Nephron (organoid): ENCODE measurements around the gene DNAAF5.
A peak's percentile ranks its signal among the peaks of the same experiment; 100 is the strongest.

Experiments used
- H3K27ac Mint-ChIP-seq, 3 experiments: 2 replicates each; pipeline ENCODE4 v1.8.0; 2020; ENCODE audit warnings: mixed read lengths in 3 of 3, mild to moderate bottlenecking in 2 of 3, moderate library complexity in 1 of 3
- H3K27me3 Mint-ChIP-seq: 2 replicates; pipeline ENCODE4 v1.8.0; 2021; ENCODE audit warnings: low read depth, mild to moderate bottlenecking, moderate library complexity, mixed read lengths
- H3K36me3 Mint-ChIP-seq: 2 replicates; pipeline ENCODE4 v1.8.0; 2020; ENCODE audit warnings: low read depth, mixed read lengths
- H3K4me1 Mint-ChIP-seq: 2 replicates; pipeline ENCODE4 v1.8.0; 2020; ENCODE audit warnings: mixed read lengths
- H3K4me3 Mint-ChIP-seq, 3 experiments: 2 replicates each; pipeline ENCODE4 v1.8.0; 2020; ENCODE audit warnings: mild to moderate bottlenecking in 3 of 3, mixed read lengths in 3 of 3, moderate library complexity in 2 of 3
- H3K9me3 Mint-ChIP-seq: 2 replicates; pipeline ENCODE4 v1.8.0; 2020; ENCODE audit warnings: mixed read lengths
- CTCF ChIP-seq, 3 experiments: fragments of 200-600 bp; sonication (generic); IDR thresholded peaks; one replicate each; pipeline ENCODE4 v1.5.0; 2021; ENCODE audit warnings: antibody characterized with exemption in 3 of 3; ENCODE audit not compliant: unreplicated experiment in 3 of 3

The DNAAF5 gene

GRCh38 chr7:725223-726005, 1.1 kb upstream of the DNAAF5 start:
- H3K27me3 Mint-ChIP-seq: no peaks in the 10 kb centered on the region
- peak overlapping the region; percentile 70 to 83 (median 82) for H3K4me3 Mint-ChIP-seq
- TF ChIP-seq CTCF (IDR thresholded peaks at IDR 0.05; ENCODE audit: unreplicated experiment in 3 of 3): no peak
- peak overlapping the region in 2 of 3 experiments; percentile 51 to 72 for H3K27ac Mint-ChIP-seq
- peaks cover 59% of the 10 kb centered on the region for H3K36me3 Mint-ChIP-seq
- peaks cover 18% of the 10 kb centered on the region for H3K4me1 Mint-ChIP-seq
- peaks cover 42% of the 10 kb centered on the region for H3K9me3 Mint-ChIP-seq

- Mint-ChIP-seq H3K4me1 (peaks cover 28% of the 10 kb centered on the region), H3K27me3 (no peaks in the 10 kb centered on the region), H3K27ac (no peak overlapping the region), H3K4me3 (no peak overlapping the region), H3K36me3 (peaks cover 58% of the 10 kb centered on the region), H3K9me3 (peaks cover 33% of the 10 kb centered on the region)
- no peak for TF ChIP-seq CTCF (IDR thresholded peaks at IDR 0.05; ENCODE audit: unreplicated experiment in 3 of 3)
These were observed 280 bp downstream of the DNAAF5 start for GRCh38 chr7:726854-727103.

DNA sequence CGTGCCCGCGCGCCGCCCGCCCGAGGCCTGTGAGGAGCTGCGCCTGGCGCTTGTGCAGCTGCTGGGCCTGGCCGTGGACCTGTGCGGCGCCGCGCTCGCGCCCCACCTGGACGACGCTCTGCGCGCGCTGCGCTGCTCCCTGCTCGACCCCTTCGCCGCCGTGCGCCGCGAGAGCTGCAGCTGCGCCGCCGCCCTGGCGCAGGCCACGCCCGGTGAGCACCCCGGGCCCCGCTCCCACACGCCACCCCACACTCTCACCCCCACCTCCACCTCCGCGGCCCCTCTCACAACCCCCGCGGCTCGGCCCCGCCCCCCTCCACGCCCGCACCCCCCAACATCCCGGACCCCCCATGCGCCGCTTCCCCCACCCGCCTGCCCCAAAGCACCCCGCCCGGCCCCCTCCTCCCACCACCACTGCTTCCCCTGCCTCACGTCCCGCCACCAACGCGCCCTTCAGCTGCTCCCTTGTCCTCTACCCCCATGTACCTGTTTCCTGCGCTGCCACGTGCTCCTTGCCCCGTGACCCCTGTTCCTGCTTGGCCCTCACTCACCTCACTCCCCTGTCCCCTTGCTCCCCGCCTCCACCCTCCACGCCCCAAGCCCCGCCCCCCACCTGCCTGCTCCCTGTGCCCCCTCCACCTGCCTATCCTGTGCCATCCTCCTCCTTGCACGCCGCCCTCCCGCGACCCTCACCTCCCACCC, 756 bp downstream of the DNAAF5 start, which contains the start of gene PRKAR1B:
Gene PRKAR1B (minus strand): TSS at position 178 of the 702 bp plus-strand sequence. CDS start 15,776 bp downstream, outside the sequence.
- Mint-ChIP-seq H3K9me3 (peaks cover 31% of the 10 kb centered on the region), H3K4me3 (peak within 1 kb of the TSS; percentile 90 to 93 (median 92)), H3K27me3 (no peaks in the 10 kb centered on the region), H3K4me1 (peaks cover 30% of the 10 kb centered on the region), H3K27ac (peak within 1 kb of the TSS; percentile 39 to 73 (median 63)), H3K36me3 (peaks cover 55% of the 10 kb centered on the region)
- TF ChIP-seq CTCF (IDR thresholded peaks at IDR 0.05; ENCODE audit: unreplicated experiment in 3 of 3): no peak

GRCh38 chr7:727806-728460, 1.4 kb downstream of the DNAAF5 start:
- Mint-ChIP-seq H3K27ac (peak overlapping the region; percentile 34 to 63 (median 39)), H3K4me3 (peak overlapping the region; percentile 90 to 93 (median 92)), H3K9me3 (peaks cover 26% of the 10 kb centered on the region), H3K4me1 (peaks cover 37% of the 10 kb centered on the region), H3K36me3 (peaks cover 50% of the 10 kb centered on the region), H3K27me3 (no peaks in the 10 kb centered on the region)
- no peak for TF ChIP-seq CTCF (IDR thresholded peaks at IDR 0.05; ENCODE audit: unreplicated experiment in 3 of 3)

GRCh38 chr7:728602-729001, 2.1 kb downstream of the DNAAF5 start:
- Mint-ChIP-seq H3K27ac (peak overlapping the region in 2 of 3 experiments; percentile 39 to 63), H3K4me3 (peak overlapping the region; percentile 90 to 93 (median 92)), H3K36me3 (peaks cover 43% of the 10 kb centered on the region), H3K27me3 (no peaks in the 10 kb centered on the region), H3K4me1 (peaks cover 40% of the 10 kb centered on the region), H3K9me3 (peaks cover 22% of the 10 kb centered on the region)
- TF ChIP-seq CTCF (IDR thresholded peaks at IDR 0.05; ENCODE audit: unreplicated experiment in 3 of 3): no peak
